Endothelial cell of umbilical vein (primary cell): Measurements from ENCODE around the gene NAT10. TPM values are rescaled to one million over a fixed set of nuclear protein-coding genes. Genes with fewer than 3 reads are reported as not detected.

Experiments used
- BruUV-seq: library from RNA; stranded (reverse); fragments of 400-500 nt; replicated peaks from 2 replicates; lab custom pipeline; 2021; lab: Mats Ljungman, UMichigan
- CTCF ChIA-PET: fragments of 300-600, 350-600 bp; sonication (Branson Sonifier 250); formaldehyde crosslinking; loops from one replicate; lab custom pipeline; 2021; ENCODE audit warnings: antibody characterized with exemption, inconsistent platforms; lab: Charles Lee
- POLR2A ChIA-PET: fragments of 300-600, 350-600 bp; sonication (Branson Sonifier 250); formaldehyde crosslinking; loops from one replicate; lab custom pipeline; 2021; ENCODE audit warnings: antibody characterized with exemption, inconsistent platforms; lab: Charles Lee
- DNase-seq: peaks from one replicate; pipeline ENCODE4 v3.0.0-alpha.2; 2011; ENCODE audit warnings: low read depth, low spot score
- FAIRE-seq: peaks from 2 replicates; lab custom pipeline; 2011; peaks lifted over from hg19 to GRCh38; lab: Jason Lieb, UNC
- H2AFZ ChIP-seq: 2 replicates; pipeline ENCODE4 v1.6.0; 2012; ENCODE audit warnings: low read depth, low read length, control low read depth, inconsistent platforms
- H3K27ac ChIP-seq: 2 replicates; pipeline ENCODE4 v1.5.1; 2011; ENCODE audit warnings: low read depth, mild to moderate bottlenecking, control low read depth, low read length, moderate library complexity; ENCODE audit not compliant: insufficient read depth
- H3K27me3 ChIP-seq, 2 experiments: 2 replicates each; pipeline versions ENCODE4 v1.6.0 to v1.6.1; 2011; ENCODE audit warnings: low read length in 2 of 2, mixed read lengths in 1 of 2; ENCODE audit not compliant: control insufficient read depth in 2 of 2, insufficient read depth in 2 of 2
- H3K36me3 ChIP-seq, 2 experiments: 2 replicates in 1 of 2; 3 replicates in 1 of 2; pipeline ENCODE4 v1.5.1; 2011; ENCODE audit warnings: low read length in 2 of 2, mild to moderate bottlenecking in 1 of 2, moderate library complexity in 1 of 2; ENCODE audit not compliant: control insufficient read depth in 2 of 2, insufficient read depth in 2 of 2; ENCODE audit errors: extremely low read depth in 1 of 2
- H3K4me1 ChIP-seq: 3 replicates; pipeline ENCODE4 v1.5.1; 2011; ENCODE audit warnings: mild to moderate bottlenecking, low read length; ENCODE audit not compliant: control insufficient read depth, insufficient read depth; ENCODE audit errors: extremely low read depth
- H3K4me2 ChIP-seq: 2 replicates; pipeline ENCODE4 v1.6.1; 2011; ENCODE audit warnings: low read length, control low read depth, mixed read lengths; ENCODE audit not compliant: insufficient read depth
- H3K4me3 ChIP-seq, 3 experiments: fragments of 200-600 bp in 1 of 3; sonication (generic), shearing (Covaris generic) in 1 of 3; replicated peaks in 1 of 3; 2 replicates each; pipeline ENCODE4 v1.5.1; 2011 to 2016; ENCODE audit warnings: control low read depth in 3 of 3, low read length in 3 of 3, mild to moderate bottlenecking in 2 of 3, inconsistent platforms in 1 of 3, low read depth in 1 of 3, moderate library complexity in 1 of 3; ENCODE audit not compliant: insufficient read depth in 1 of 3
- H3K79me2 ChIP-seq: 2 replicates; pipeline ENCODE4 v1.6.0; 2012; ENCODE audit warnings: low read length, inconsistent platforms; ENCODE audit not compliant: control insufficient read depth, insufficient read depth
- H3K9ac ChIP-seq: replicated peaks from 2 replicates; pipeline ENCODE3; 2011; ENCODE audit warnings: low read length, control low read depth; ENCODE audit not compliant: insufficient read depth; ENCODE audit errors: extremely low read depth
- H3K9me1 ChIP-seq: replicated peaks from 3 replicates; pipeline ENCODE4 v1.6.0; 2011; ENCODE audit warnings: mild to moderate bottlenecking, low read length; ENCODE audit not compliant: control insufficient read depth, insufficient read depth; ENCODE audit errors: extremely low read depth
- H3K9me3 ChIP-seq: replicated peaks from 2 replicates; pipeline ENCODE4 v1.5.1; 2012; ENCODE audit warnings: low read length, inconsistent platforms; ENCODE audit not compliant: control insufficient read depth, insufficient read depth
- H4K20me1 ChIP-seq: replicated peaks from 2 replicates; pipeline ENCODE3; 2011; ENCODE audit warnings: mild to moderate bottlenecking, low read length; ENCODE audit not compliant: control insufficient read depth, insufficient read depth; ENCODE audit errors: extremely low read depth
- CTCF ChIP-seq, 2 donors: IDR thresholded peaks; 1 replicate in 1 of 2; 2 replicates in 1 of 2; pipeline ENCODE4 v1.5.1; 2011; ENCODE audit warnings: low read length in 2 of 2, mild to moderate bottlenecking in 2 of 2, moderate library complexity in 2 of 2, control low read depth in 1 of 2, inconsistent platforms in 1 of 2, low read depth in 1 of 2; ENCODE audit not compliant: insufficient read depth in 1 of 2; ENCODE audit errors: extremely low read depth in 1 of 2
- EZH2 ChIP-seq: IDR thresholded peaks from 2 replicates; pipeline ENCODE4 v1.6.1; 2012; ENCODE audit warnings: borderline replicate concordance, low read depth, mild to moderate bottlenecking, moderate library complexity, low read length, inconsistent platforms; ENCODE audit not compliant: severe bottlenecking
- FOS ChIP-seq: IDR thresholded peaks from 2 replicates; pipeline ENCODE4 v1.6.1; 2011; ENCODE audit warnings: mild to moderate bottlenecking, low read length, moderate library complexity, borderline replicate concordance; ENCODE audit not compliant: insufficient read depth
- GATA2 ChIP-seq: IDR thresholded peaks from 2 replicates; pipeline ENCODE4 v1.7.0; 2011; ENCODE audit warnings: low read depth, mild to moderate bottlenecking, moderate library complexity, mixed read lengths, low read length; ENCODE audit not compliant: insufficient read length, insufficient read depth
- JUN ChIP-seq: IDR thresholded peaks from 2 replicates; pipeline ENCODE4 v1.6.1; 2011; ENCODE audit warnings: borderline replicate concordance, low read depth; ENCODE audit not compliant: insufficient read length, insufficient read depth
- MAX ChIP-seq: IDR thresholded peaks from 2 replicates; pipeline ENCODE4 v1.6.1; 2011; ENCODE audit not compliant: insufficient read depth, insufficient read length
- MYC ChIP-seq: IDR thresholded peaks from one replicate; pipeline ENCODE4 v1.6.1; 2011; ENCODE audit warnings: mild to moderate bottlenecking, low read depth, low read length
- POLR2A ChIP-seq: IDR thresholded peaks from 2 replicates; pipeline ENCODE4 v1.6.1; 2012; ENCODE audit warnings: low read depth, mild to moderate bottlenecking, control low read depth, low read length
- POLR2AphosphoS5 ChIP-seq: IDR thresholded peaks from 2 replicates; pipeline ENCODE4 v1.6.1; 2012; ENCODE audit warnings: low read depth, mild to moderate bottlenecking, control low read depth, low read length, moderate library complexity; ENCODE audit not compliant: insufficient read depth
- dilution Hi-C: fragments of 300-500 bp; cut with MboI; formaldehyde crosslinking; loops from one replicate; pipeline ENCODE4 v1.15.0; 2019; ENCODE audit warnings: low sequenced_read_pairs; ENCODE audit not compliant: extremely low pct_ligation_motif_present
- intact Hi-C: fragments of 100-400 bp; cut with micrococcal nuclease; formaldehyde crosslinking; loops from one replicate; pipeline ENCODE4 v1.10.0; 2022
- polyA plus RNA-seq, 4 experiments: library from polyadenylated mRNA; depleted of rRNA in 3 of 4; stranded (reverse) in 3 of 4; unstranded in 1 of 4; fragments of >200 nt; gene quantifications; 2 replicates each; pipeline versions ENCODE4 v1.2.1 to v1.2.3, GENCODE V29; 2011 to 2012; ENCODE audit warnings: missing spikeins in 1 of 4
- total RNA-seq: library from RNA; stranded (reverse); gene quantifications from 2 replicates; pipeline ENCODE4 v1.2.3, GENCODE V29; 2021

NAT10 gene
- total and polyA plus RNA-seq, 2 donors (not counting 3 experiments of a cell fraction or from before 2014, with no cell fraction given), result 32.0 to 57.6 TPM

- ChIA-PET CTCF (interaction anchor here (1.1 to 2.9 kb wide), 4 partner anchors 10 to 75 kb away, joined by 3 to 15 read pairs (median 4); no protein-coding TSS in a partner anchor), POLR2A (interaction anchor here (1.2 kb wide), 1 partner anchor 11 kb away, joined by 3 read pairs; no protein-coding TSS in a partner anchor)
- Histone ChIP-seq H3K9me3 (no peaks in the 10 kb centered on the region), H3K4me1 (peaks cover 33% of the 10 kb centered on the region), H2AFZ (no peak overlapping the region), H3K9ac (no peak overlapping the region), H3K27me3 (no peaks in the 10 kb centered on the region), H3K4me2 (no peak overlapping the region), H3K36me3 (peaks cover 3 to 6% of the 10 kb centered on the region in 2 experiments), H3K79me2 (peaks cover 98% of the 10 kb centered on the region), H3K4me3 (no peak overlapping the region), H3K27ac (no peak overlapping the region), H4K20me1 (peaks cover 19% of the 10 kb centered on the region), H3K9me1 (peaks cover 3% of the 10 kb centered on the region)
- FAIRE-seq, result no peak
- intact Hi-C loops (no loop called here), dilution Hi-C loops (no loop called here)
- no TSS peak for BruUV-seq
- no peak for DNase-seq
- TF ChIP-seq MAX, result no peak
- TF ChIP-seq JUN, result no peak
- TF ChIP-seq POLR2A, result no peak
These were observed 42.2 kb upstream of the NAT10 start for GRCh38 chr11:34063061-34063795.

GRCh38 chr11:34064291-34064690, 41.1 kb upstream of the NAT10 start:
- H3K36me3 ChIP-seq, result peaks cover 3 to 6% of the 10 kb centered on the region in 2 experiments
- no peak for FAIRE-seq
- H3K9ac ChIP-seq, result no peak overlapping the region
- no peaks in the 10 kb centered on the region for H3K9me3 ChIP-seq
- ChIA-PET POLR2A (interaction anchor here (1.0 to 1.2 kb wide), 2 partner anchors 10 to 13 kb away, joined by 3 read pairs; partner anchors contain the start of gene CAPRIN1), CTCF (interaction anchor here (1.1 to 2.9 kb wide), 4 partner anchors 11 to 76 kb away, joined by 3 to 15 read pairs (median 4); no protein-coding TSS in a partner anchor)
- intact Hi-C loops, result no loop called here
- no peak overlapping the region for H2AFZ ChIP-seq
- no peaks in the 10 kb centered on the region for H3K27me3 ChIP-seq
- DNase-seq, result no peak
- peaks cover 26% of the 10 kb centered on the region for H4K20me1 ChIP-seq
- H3K4me1 ChIP-seq, result peaks cover 36% of the 10 kb centered on the region
- peaks cover 3% of the 10 kb centered on the region for H3K9me1 ChIP-seq
- TF ChIP-seq MAX, result no peak
- TF ChIP-seq EZH2, result no peak
- no peak for TF ChIP-seq GATA2
- no peak for TF ChIP-seq POLR2AphosphoS5
- no peak for TF ChIP-seq JUN
- TF ChIP-seq MYC, result no peak
- no peak for TF ChIP-seq POLR2A
- no peak for TF ChIP-seq FOS
- no peak for TF ChIP-seq CTCF (IDR thresholded peaks at IDR 0.05; ENCODE audit: extremely low read depth in 1 of 2, insufficient read depth in 1 of 2, low read depth in 1 of 2, low read length in 2 of 2)
- peaks cover 98% of the 10 kb centered on the region for H3K79me2 ChIP-seq
- H3K27ac ChIP-seq, result no peak overlapping the region
- no peak overlapping the region for H3K4me2 ChIP-seq
- dilution Hi-C loops, result no loop called here
- BruUV-seq, result no TSS peak
- no peak overlapping the region for H3K4me3 ChIP-seq
